ENCODE measurements around the gene SERPINI2. TPM values are rescaled to one million over a fixed set of nuclear protein-coding genes. Genes with fewer than 3 reads are reported as not detected.

Gene SERPINI2
- total and polyA plus RNA-seq, 2 of the 8 experiments (the other 6 are each of a cell fraction or from before 2014, with no cell fraction given): 0.26 TPM; not detected in 1

GRCh38 chr3:167489571-167489970 is 15.7 kb upstream of the SERPINI2 start:
- no peak overlapping the region for H3K56ac ChIP-seq (replicated peaks; ENCODE audit: insufficient read length, low read depth, low read length)
- no peak overlapping the region for H3K18ac ChIP-seq (ENCODE audit: extremely low read depth, low read length)
- no peak overlapping the region for H2AFZ ChIP-seq (ENCODE audit: low read length)
- H3K23me2 ChIP-seq (ENCODE audit: low read depth, low read length): no peaks in the 10 kb centered on the region; the same call in 1 of the 2 replicates
- ChIA-PET CTCF (ENCODE audit: partially characterized antibody) (interaction anchor here (0.7 to 1.3 kb wide), 4 partner anchors 19 to 392 kb away, joined by 3 read pairs; no protein-coding TSS in a partner anchor), POLR2A (ENCODE audit: partially characterized antibody) (no interaction called here)
- H2AK5ac ChIP-seq (ENCODE audit: low read depth, low read length): no peak overlapping the region
- no peak overlapping the region for H3K23ac ChIP-seq (ENCODE audit: insufficient read length)
- no peak overlapping the region for H3K4me3 ChIP-seq (ENCODE audit: extremely low read depth in 1 of 4, insufficient read depth in 2 of 4, low read depth in 3 of 4, low read length in 4 of 4)
- FAIRE-seq (no peak), DNase-seq (ENCODE audit: low read depth in 1 of 2, low spot score in 2 of 2) (no peak)
- no peaks in the 10 kb centered on the region for H3K36me3 ChIP-seq (ENCODE audit: control insufficient read depth in 2 of 4, insufficient read depth in 4 of 4, low read length in 3 of 4)
- H4K91ac ChIP-seq (replicated peaks; ENCODE audit: insufficient read length, low read length): no peak overlapping the region
- no peaks in the 10 kb centered on the region for H3K9me3 ChIP-seq (ENCODE audit: insufficient read depth in 2 of 2, low read depth in 1 of 2, low read length in 1 of 2)
- H2BK120ac ChIP-seq (replicated peaks; ENCODE audit: low read depth, low read length): no peak overlapping the region
- H2BK12ac ChIP-seq (ENCODE audit: low read depth, low read length): no peak overlapping the region
- no peak overlapping the region for H3K14ac ChIP-seq (ENCODE audit: insufficient read length)
- no peak overlapping the region for H4K8ac ChIP-seq (ENCODE audit: extremely low read depth, insufficient read depth, low read length)
- H3K27ac ChIP-seq (ENCODE audit: low read depth, low read length): no peak overlapping the region
- no peak overlapping the region for H2BK5ac ChIP-seq (ENCODE audit: low read depth, low read length)
- peaks cover 0 to 1% (median 0%) of the 10 kb centered on the region in 4 experiments; a peak in 1 of 7 replicates for H3K27me3 ChIP-seq (replicated peaks in 1 of 4; ENCODE audit: control insufficient read depth in 3 of 4, extremely low read depth in 1 of 4, insufficient read depth in 3 of 4, low read length in 3 of 4)
- no peak overlapping the region for H2BK15ac ChIP-seq (ENCODE audit: low read length)
- H2BK20ac ChIP-seq (ENCODE audit: low read length): no peak overlapping the region
- H3K4me2 ChIP-seq (ENCODE audit: insufficient read depth in 1 of 2, low read depth in 2 of 2, low read length in 2 of 2): no peak overlapping the region
- no peaks in the 10 kb centered on the region for H3K79me1 ChIP-seq (ENCODE audit: low read depth, low read length)
- H4K20me1 ChIP-seq (replicated peaks in 1 of 2; ENCODE audit: control insufficient read depth in 1 of 2, insufficient read depth in 2 of 2, low read length in 2 of 2): no peaks in the 10 kb centered on the region
- peaks cover 0 to 8% (median 6%) of the 10 kb centered on the region in 4 experiments; a peak in 5 of 7 replicates for H3K4me1 ChIP-seq (replicated peaks in 1 of 4; ENCODE audit: control insufficient read depth in 3 of 4, insufficient read depth in 4 of 4, low read length in 3 of 4)
- no peak for TF ChIP-seq RFX5 (IDR thresholded peaks at IDR 0.05; ENCODE audit: borderline replicate concordance, low read depth, low read length)
- TF ChIP-seq RBBP5 (IDR thresholded peaks at IDR 0.05; ENCODE audit: borderline replicate concordance, low read depth, low read length): no peak
- no peak for TF ChIP-seq CBX5 (IDR thresholded peaks at IDR 0.05; ENCODE audit: low read depth, low read length)
- no peak for TF ChIP-seq EGR1 (IDR thresholded peaks at IDR 0.05; ENCODE audit: borderline replicate concordance, low read depth, low read length)
- no peak for TF ChIP-seq TCF12 (IDR thresholded peaks at IDR 0.05; ENCODE audit: low read depth, low read length)
- no peak for TF ChIP-seq KDM1A (IDR thresholded peaks at IDR 0.05; ENCODE audit: borderline replicate concordance, low read length)
- no peak for TF ChIP-seq TBP (IDR thresholded peaks at IDR 0.05; ENCODE audit: low read depth, low read length)
- no peak for TF ChIP-seq BCL11A (IDR thresholded peaks at IDR 0.05; ENCODE audit: low read depth in 2 of 2, low read length in 2 of 2)
- no peak for TF ChIP-seq PHF8 (conservative IDR thresholded peaks at IDR 0.05; ENCODE audit: low read depth, low read length)
- no peak for TF ChIP-seq CREB1 (IDR thresholded peaks at IDR 0.05)
- no peaks in the 10 kb centered on the region for H3K79me2 ChIP-seq (ENCODE audit: control insufficient read depth in 1 of 2, insufficient read depth in 2 of 2, low read length in 2 of 2)
- no peak overlapping the region for H3K9ac ChIP-seq (replicated peaks in 1 of 4; ENCODE audit: extremely low read depth in 1 of 4, low read depth in 3 of 4, low read length in 3 of 4)
- 89% methylated on average over 1 of the region's 1 CpG; no CpG with 5 or more reads in 1 of the 2 experiments for WGBS, 2 experiments (ENCODE audit: extremely low coverage in 1 of 2, insufficient coverage in 1 of 2, insufficient read length in 1 of 2, insufficient replicate concordance in 2 of 2, low coverage in 1 of 2, low lambda C conversion rate in 2 of 2, missing lambda C conversion rate in 1 of 2)
- no peak overlapping the region for H3K4ac ChIP-seq (replicated peaks; ENCODE audit: insufficient read length, low read depth, low read length)
- no peak overlapping the region for H4K5ac ChIP-seq (ENCODE audit: insufficient read length, low read depth, low read length)

Data from H1 (cell line).